Mucosa of rectum (tissue), 2 donors: Measurements from ENCODE around the gene CDK8.

Experiments
- H3K27ac ChIP-seq, 2 donors: one replicate each; pipeline ENCODE4 v1.7.0; 2013; ENCODE audit warnings: inconsistent platforms in 2 of 2, low read depth in 2 of 2, low read length in 2 of 2
- H3K27me3 ChIP-seq, 2 donors: one replicate each; pipeline ENCODE4 v1.7.0; 2013; ENCODE audit warnings: low read length in 2 of 2; ENCODE audit not compliant: control insufficient read depth in 2 of 2, insufficient read depth in 2 of 2
- H3K36me3 ChIP-seq, 2 donors: one replicate each; pipeline ENCODE4 v1.7.0; 2013; ENCODE audit warnings: low read length in 2 of 2; ENCODE audit not compliant: control insufficient read depth in 2 of 2, insufficient read depth in 2 of 2
- H3K4me1 ChIP-seq, 2 donors: one replicate each; pipeline ENCODE4 v1.7.0; 2013; ENCODE audit warnings: low read length in 2 of 2, mild to moderate bottlenecking in 1 of 2; ENCODE audit not compliant: control insufficient read depth in 2 of 2, insufficient read depth in 2 of 2
- H3K4me3 ChIP-seq, 2 donors: one replicate each; pipeline ENCODE4 v1.7.0; 2013; ENCODE audit warnings: low read length in 2 of 2
- H3K9ac ChIP-seq, 2 donors: one replicate each; pipeline ENCODE4 v1.7.0; 2013; ENCODE audit warnings: low read length in 2 of 2, low read depth in 1 of 2, mild to moderate bottlenecking in 1 of 2
- H3K9me3 ChIP-seq, 2 donors: one replicate each; pipeline ENCODE4 v1.7.0; 2013; ENCODE audit warnings: low read length in 2 of 2; ENCODE audit not compliant: control insufficient read depth in 2 of 2
- donor health status: healthy.
- donor health status: Normal muscosa, but diverticular disease.

The CDK8 gene

DNA sequence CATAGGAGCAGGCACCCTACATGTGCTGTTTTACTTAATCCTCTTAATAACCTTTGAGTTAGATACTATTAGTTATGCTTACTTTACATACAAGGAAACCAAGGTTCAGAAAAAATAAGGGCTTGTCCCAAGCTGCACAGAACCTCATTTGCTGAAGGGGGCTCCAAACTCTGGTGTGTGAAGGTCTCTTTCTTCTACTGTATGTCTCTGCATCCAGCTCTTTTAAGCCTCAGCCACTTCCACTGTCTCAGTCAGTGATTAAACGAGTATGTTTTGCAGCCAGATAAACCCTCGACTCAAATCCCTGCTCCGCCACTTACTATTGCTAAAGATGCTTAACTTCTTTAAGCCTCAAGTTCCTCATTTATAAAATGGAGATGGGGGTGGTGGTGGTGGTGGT lies 191.2 kb downstream of the CDK8 start:
- H3K9ac ChIP-seq = no peak overlapping the region
- H3K27me3 ChIP-seq = peaks cover 0 to 2% of the 10 kb centered on the region in 2 donors
- H3K27ac ChIP-seq = no peak overlapping the region
- no peaks in the 10 kb centered on the region for H3K36me3 ChIP-seq
- no peaks in the 10 kb centered on the region for H3K4me1 ChIP-seq
- no peak overlapping the region for H3K4me3 ChIP-seq
- no peaks in the 10 kb centered on the region for H3K9me3 ChIP-seq

- Histone ChIP-seq H3K36me3 (no peaks in the 10 kb centered on the region), H3K9me3 (no peaks in the 10 kb centered on the region), H3K4me3 (no peak overlapping the region), H3K27me3 (peaks cover 0 to 2% of the 10 kb centered on the region in 2 donors), H3K4me1 (no peaks in the 10 kb centered on the region), H3K27ac (no peak overlapping the region), H3K9ac (no peak overlapping the region)
Observed at GRCh38 chr13:26446751-26447150, 192.8 kb downstream of the CDK8 start.

DNA sequence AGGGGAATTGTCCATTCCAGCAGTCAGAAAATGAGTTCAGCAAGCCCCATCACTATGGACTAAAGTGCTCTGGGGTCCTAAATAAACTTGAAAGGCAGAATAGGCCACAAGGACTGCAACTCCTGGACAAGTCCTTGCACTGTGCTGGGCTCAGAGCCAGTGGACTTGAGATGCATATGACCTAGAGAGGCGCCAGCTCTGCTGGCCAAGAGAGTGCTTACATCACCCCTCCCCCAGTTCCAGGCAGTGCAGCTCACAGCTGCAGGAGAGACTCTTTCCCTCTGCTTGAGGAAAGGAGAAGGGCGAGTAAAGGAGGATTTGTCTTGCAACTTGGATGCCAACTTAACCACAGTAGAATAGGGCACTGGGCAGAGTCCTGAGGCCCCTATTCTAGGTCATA lies 194.1 kb downstream of the CDK8 start:
- no peaks in the 10 kb centered on the region for H3K36me3 ChIP-seq
- H3K4me1 ChIP-seq = no peaks in the 10 kb centered on the region
- no peak overlapping the region for H3K27ac ChIP-seq
- no peak overlapping the region for H3K4me3 ChIP-seq
- no peak overlapping the region for H3K9ac ChIP-seq
- H3K27me3 ChIP-seq = peaks cover 0 to 2% of the 10 kb centered on the region in 2 donors
- H3K9me3 ChIP-seq = no peaks in the 10 kb centered on the region

DNA sequence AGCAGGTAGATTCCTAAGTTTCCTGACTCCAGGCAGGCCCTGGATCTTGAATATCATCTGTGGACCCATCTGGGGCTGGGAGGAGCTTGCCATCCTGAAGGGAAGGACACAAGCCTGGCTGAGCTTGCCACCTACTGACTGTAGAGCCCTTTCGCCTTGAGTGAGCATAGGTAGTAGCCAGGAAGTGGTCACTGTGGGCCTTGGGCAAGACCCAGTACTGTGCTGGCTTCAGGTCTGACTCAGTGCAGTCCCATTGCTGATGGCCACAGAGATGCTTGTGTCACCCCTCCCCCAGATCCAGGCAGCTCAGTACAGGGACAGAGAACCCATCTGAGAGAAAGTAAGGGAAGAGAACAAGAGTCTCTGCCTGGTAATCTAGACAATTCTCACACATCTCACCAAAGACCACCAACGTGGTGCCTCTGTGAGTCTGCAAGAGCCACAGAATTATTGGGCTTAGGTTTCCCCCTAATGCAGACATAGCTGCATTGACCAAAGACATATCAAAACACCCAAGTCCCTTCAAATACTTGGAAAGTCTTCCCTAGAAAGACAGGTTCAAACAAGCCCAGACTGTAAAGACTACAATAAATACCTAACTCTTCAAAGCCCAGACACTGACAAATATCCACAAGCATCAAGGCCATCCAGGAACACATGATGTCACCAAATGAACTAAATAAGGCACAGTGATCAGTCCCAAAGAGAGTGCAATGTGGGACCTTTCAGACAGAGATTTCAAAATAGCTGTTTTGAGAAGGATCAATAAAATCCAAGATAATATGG lies 195.3 kb downstream of the CDK8 start:
- Histone ChIP-seq H3K9me3 (no peaks in the 10 kb centered on the region), H3K4me1 (no peaks in the 10 kb centered on the region)

More for the DNA sequence above, 195.3 kb downstream of the CDK8 start:
- Histone ChIP-seq H3K9ac (no peak overlapping the region), H3K27me3 (peaks cover 0 to 2% of the 10 kb centered on the region in 2 donors), H3K36me3 (no peaks in the 10 kb centered on the region), H3K4me3 (no peak overlapping the region), H3K27ac (no peak overlapping the region)
